HG02884 (cell line): ENCODE results near the gene CIAPIN1.

Experiments
- ATAC-seq: cut with Tn5 transposase; IDR thresholded peaks from one replicate; pipeline ENCODE4 v1.9.1; 2021; ENCODE audit warnings: mild to moderate bottlenecking, moderate library complexity; ENCODE audit not compliant: unreplicated experiment

Gene CIAPIN1

GRCh38 chr16:57384248-57385070 lies 62.7 kb downstream of the CIAPIN1 start:
- ATAC-seq, result no peak

- ATAC-seq, result no peak
Measured at GRCh38 chr16:57383276-57384247, 63.6 kb downstream of the CIAPIN1 start.

- ATAC-seq, result no peak
Measured at GRCh38 chr16:57382535-57383275, 64.5 kb downstream of the CIAPIN1 start.

GRCh38 chr16:57381791-57382534 lies 65.2 kb downstream of the CIAPIN1 start:
- no peak for ATAC-seq

GRCh38 chr16:57380671-57381462 lies 66.3 kb downstream of the CIAPIN1 start:
- ATAC-seq, result no peak

GRCh38 chr16:57379579-57379978 lies 67.6 kb downstream of the CIAPIN1 start:
- ATAC-seq, result no peak
